ENCODE data around the gene FFAR2.

The FFAR2 gene

DNA sequence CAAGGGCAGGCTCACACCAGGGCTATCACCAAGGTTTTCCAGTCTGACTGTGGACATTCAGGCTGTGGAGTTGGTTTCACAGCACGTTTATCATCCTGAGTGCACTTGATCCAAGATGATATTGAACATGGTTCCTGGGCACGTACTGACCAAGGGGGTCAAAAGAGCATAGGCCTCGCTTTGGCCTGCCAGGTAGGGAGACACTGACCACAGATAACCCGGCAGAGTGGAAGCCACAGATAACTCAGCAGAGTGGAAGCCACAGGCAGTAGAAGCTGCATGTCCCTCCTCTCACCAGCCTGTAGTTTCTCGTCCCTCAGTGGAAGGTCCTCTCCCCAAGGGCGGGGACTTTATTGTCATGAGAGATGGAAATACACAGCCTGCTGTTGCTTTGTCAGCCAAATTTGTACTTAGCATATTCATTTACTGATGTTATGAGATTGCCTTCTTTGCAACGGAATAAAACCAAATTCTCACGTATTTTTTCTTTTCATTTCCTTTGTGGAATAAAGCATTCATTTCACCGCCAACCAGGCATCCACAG is 51.0 kb downstream of the FFAR2 start:
- TF ChIP-seq EZH2phosphoT487 (IDR thresholded peaks at IDR 0.05; ENCODE audit: borderline replicate concordance, low read length): no peak
- TF ChIP-seq, protein P1, sequence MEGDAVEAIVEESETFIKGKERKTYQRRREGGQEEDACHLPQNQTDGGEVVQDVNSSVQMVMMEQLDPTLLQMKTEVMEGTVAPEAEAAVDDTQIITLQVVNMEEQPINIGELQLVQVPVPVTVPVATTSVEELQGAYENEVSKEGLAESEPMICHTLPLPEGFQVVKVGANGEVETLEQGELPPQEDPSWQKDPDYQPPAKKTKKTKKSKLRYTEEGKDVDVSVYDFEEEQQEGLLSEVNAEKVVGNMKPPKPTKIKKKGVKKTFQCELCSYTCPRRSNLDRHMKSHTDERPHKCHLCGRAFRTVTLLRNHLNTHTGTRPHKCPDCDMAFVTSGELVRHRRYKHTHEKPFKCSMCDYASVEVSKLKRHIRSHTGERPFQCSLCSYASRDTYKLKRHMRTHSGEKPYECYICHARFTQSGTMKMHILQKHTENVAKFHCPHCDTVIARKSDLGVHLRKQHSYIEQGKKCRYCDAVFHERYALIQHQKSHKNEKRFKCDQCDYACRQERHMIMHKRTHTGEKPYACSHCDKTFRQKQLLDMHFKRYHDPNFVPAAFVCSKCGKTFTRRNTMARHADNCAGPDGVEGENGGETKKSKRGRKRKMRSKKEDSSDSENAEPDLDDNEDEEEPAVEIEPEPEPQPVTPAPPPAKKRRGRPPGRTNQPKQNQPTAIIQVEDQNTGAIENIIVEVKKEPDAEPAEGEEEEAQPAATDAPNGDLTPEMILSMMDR (IDR thresholded peaks at IDR 0.05; ENCODE audit: low read depth, low read length, poor library complexity, severe bottlenecking): no peak
- H3K27me3 ChIP-seq (ENCODE audit: control insufficient read depth, low read length): peaks cover 7% of the 10 kb centered on the region; the same call in 1 of the 2 replicates
- no peaks in the 10 kb centered on the region for H4K20me1 ChIP-seq (ENCODE audit: control insufficient read depth, insufficient read depth, low read depth, low read length)
- H3K9me3 ChIP-seq (ENCODE audit: control insufficient read depth, insufficient read depth, low read length): no peaks in the 10 kb centered on the region
- peaks cover 7% of the 10 kb centered on the region; the same call in 1 of the 2 replicates for H3K36me3 ChIP-seq (ENCODE audit: control insufficient read depth, low read length)
- peaks cover 9% of the 10 kb centered on the region; the same call in 1 of the 2 replicates for H3F3A ChIP-seq (ENCODE audit: control insufficient read depth, insufficient read depth)
- H3K4me2 ChIP-seq (ENCODE audit: low read length): no peak overlapping the region
- H3K4me1 ChIP-seq (ENCODE audit: control insufficient read depth, low read length): peaks cover 62% of the 10 kb centered on the region
- H3K79me2 ChIP-seq (ENCODE audit: control insufficient read depth, low read length): no peaks in the 10 kb centered on the region
- no peak overlapping the region for H3K4me3 ChIP-seq (ENCODE audit: low read length)
- no peaks in the 10 kb centered on the region for H3K9me2 ChIP-seq (replicated peaks; ENCODE audit: control insufficient read depth, low read length)
- H3K27ac ChIP-seq (ENCODE audit: low read depth, low read length): no peak overlapping the region

DNA sequence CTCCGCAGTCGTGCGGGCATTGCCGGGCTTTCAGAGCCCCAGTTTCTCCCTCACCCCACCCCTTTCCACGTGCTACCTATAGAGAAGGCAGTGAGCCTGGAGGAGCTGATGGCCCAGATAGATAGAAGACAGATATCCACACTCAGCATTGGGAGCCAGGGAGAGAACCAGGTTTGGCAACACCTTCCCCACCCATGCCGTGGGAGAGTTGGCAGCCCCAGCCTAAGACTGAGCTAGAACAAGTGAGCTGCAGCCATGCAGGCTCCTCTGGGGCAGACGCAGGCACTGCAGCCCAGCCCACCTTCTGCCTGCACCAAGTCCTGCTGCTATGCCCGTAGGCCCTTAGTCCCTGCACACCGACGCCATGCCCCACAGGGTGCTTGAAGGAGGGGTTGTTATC is 52.6 kb downstream of the FFAR2 start:
- Histone ChIP-seq H3K79me2 (ENCODE audit: control insufficient read depth, low read length) (no peaks in the 10 kb centered on the region), H3K27ac (ENCODE audit: low read depth, low read length) (peak overlapping the region; percentile 93), H3K9me2 (replicated peaks; ENCODE audit: control insufficient read depth, low read length) (no peaks in the 10 kb centered on the region), H3K4me2 (ENCODE audit: low read length) (peak overlapping the region; percentile 79), H3F3A (ENCODE audit: control insufficient read depth, insufficient read depth) (peaks cover 9% of the 10 kb centered on the region; the same call in 1 of the 2 replicates), H3K4me3 (ENCODE audit: low read length) (peak overlapping the region; percentile 60), H4K20me1 (ENCODE audit: control insufficient read depth, insufficient read depth, low read depth, low read length) (no peaks in the 10 kb centered on the region), H3K9me3 (ENCODE audit: control insufficient read depth, insufficient read depth, low read length) (no peaks in the 10 kb centered on the region), H3K27me3 (ENCODE audit: control insufficient read depth, low read length) (no peaks in the 10 kb centered on the region; the same call in 1 of the 2 replicates), H3K4me1 (ENCODE audit: control insufficient read depth, low read length) (peaks cover 59% of the 10 kb centered on the region), H3K36me3 (ENCODE audit: control insufficient read depth, low read length) (peaks cover 7% of the 10 kb centered on the region; the same call in 1 of the 2 replicates)
- TF ChIP-seq EZH2phosphoT487 (IDR thresholded peaks at IDR 0.05; ENCODE audit: borderline replicate concordance, low read length): no peak
- TF ChIP-seq, protein P1 (IDR thresholded peaks at IDR 0.05; ENCODE audit: low read depth, low read length, poor library complexity, severe bottlenecking): no peak

Data from DOHH2 (cell line).